H1 (cell line): Measurements from ENCODE around the gene INCENP. TPM values are rescaled to one million over a fixed set of nuclear protein-coding genes. Genes with fewer than 3 reads are reported as not detected.

Experiments used
- CTCF ChIA-PET: fragments of 300-600 bp; sonication (Branson Sonifier 250); formaldehyde crosslinking; loops from one replicate; lab custom pipeline; 2021; ENCODE audit not compliant: partially characterized antibody; lab: Charles Lee
- POLR2A ChIA-PET: fragments of 300-600 bp; sonication (Branson Sonifier 250); formaldehyde crosslinking; loops from one replicate; lab custom pipeline; 2021; ENCODE audit warnings: inconsistent platforms; ENCODE audit not compliant: partially characterized antibody; lab: Charles Lee
- DNase-seq, 2 experiments: peaks; one replicate each; pipeline versions ENCODE4 v3.0.0 to v3.0.0-alpha.2; 2010 to 2022; ENCODE audit warnings: low spot score in 2 of 2, low read depth in 1 of 2, mixed read lengths in 1 of 2
- FAIRE-seq: peaks from 2 replicates; lab custom pipeline; 2011; peaks lifted over from hg19 to GRCh38; lab: Jason Lieb, UNC
- H2AFZ ChIP-seq: 2 replicates; pipeline ENCODE4 v1.8.1; 2012; ENCODE audit warnings: low read length, inconsistent platforms
- H2AK5ac ChIP-seq: 2 replicates; pipeline ENCODE4 v1.6.1; 2013; ENCODE audit warnings: low read depth, low read length
- H2BK120ac ChIP-seq: replicated peaks from 2 replicates; pipeline ENCODE3; 2013; ENCODE audit warnings: low read depth, low read length, inconsistent platforms
- H2BK12ac ChIP-seq: 2 replicates; pipeline ENCODE4 v1.6.1; 2013; ENCODE audit warnings: low read depth, low read length
- H2BK15ac ChIP-seq: 2 replicates; pipeline ENCODE4 v1.6.1; 2013; ENCODE audit warnings: low read length
- H2BK20ac ChIP-seq: 2 replicates; pipeline ENCODE4 v1.6.1; 2013; ENCODE audit warnings: low read length
- H2BK5ac ChIP-seq: 2 replicates; pipeline ENCODE4 v1.6.1; 2013; ENCODE audit warnings: low read depth, low read length
- H3K14ac ChIP-seq: 2 replicates; pipeline ENCODE4 v1.6.1; 2013; ENCODE audit warnings: inconsistent platforms; ENCODE audit not compliant: insufficient read length
- H3K18ac ChIP-seq: 2 replicates; pipeline ENCODE4 v1.6.1; 2013; ENCODE audit warnings: low read length; ENCODE audit errors: extremely low read depth
- H3K23ac ChIP-seq: 2 replicates; pipeline ENCODE4 v1.6.1; 2013; ENCODE audit warnings: inconsistent platforms; ENCODE audit not compliant: insufficient read length
- H3K23me2 ChIP-seq: 2 replicates; pipeline ENCODE4 v1.6.1; 2013; ENCODE audit warnings: low read depth, low read length
- H3K27ac ChIP-seq: 2 replicates; pipeline ENCODE4 v1.6.1; 2011; ENCODE audit warnings: low read depth, low read length, inconsistent platforms
- H3K27me3 ChIP-seq, 4 experiments: replicated peaks in 1 of 4; 1 replicate in 1 of 4; 2 replicates in 3 of 4; pipeline versions ENCODE4 v1.6.1 to v1.8.1; 2011 to 2013; ENCODE audit warnings: low read length in 3 of 4, mild to moderate bottlenecking in 3 of 4, inconsistent platforms in 2 of 4, mixed read lengths in 2 of 4, moderate library complexity in 1 of 4; ENCODE audit not compliant: control insufficient read depth in 3 of 4, insufficient read depth in 3 of 4; ENCODE audit errors: extremely low read depth in 1 of 4
- H3K36me3 ChIP-seq, 4 experiments: 2 replicates each; pipeline versions ENCODE4 v1.6.1 to v1.8.1; 2011 to 2013; ENCODE audit warnings: mild to moderate bottlenecking in 4 of 4, low read length in 3 of 4, moderate library complexity in 2 of 4, control low read depth in 1 of 4, inconsistent platforms in 1 of 4; ENCODE audit not compliant: insufficient read depth in 4 of 4, control insufficient read depth in 2 of 4
- H3K4ac ChIP-seq: replicated peaks from 2 replicates; pipeline ENCODE3; 2013; ENCODE audit warnings: low read length, low read depth, mixed read lengths, inconsistent platforms; ENCODE audit not compliant: insufficient read length
- H3K4me1 ChIP-seq, 4 experiments: replicated peaks in 1 of 4; 1 replicate in 1 of 4; 2 replicates in 3 of 4; pipeline versions ENCODE4 v1.6.1 to v1.8.1; 2011 to 2013; ENCODE audit warnings: low read length in 3 of 4, inconsistent platforms in 2 of 4, mixed read lengths in 1 of 4; ENCODE audit not compliant: insufficient read depth in 4 of 4, control insufficient read depth in 3 of 4
- H3K4me2 ChIP-seq, 2 experiments: 2 replicates each; pipeline versions ENCODE4 v1.6.1 to v1.8.1; 2011 to 2013; ENCODE audit warnings: low read depth in 2 of 2, low read length in 2 of 2, control low read depth in 1 of 2, inconsistent platforms in 1 of 2, mild to moderate bottlenecking in 1 of 2; ENCODE audit not compliant: insufficient read depth in 1 of 2
- H3K4me3 ChIP-seq, 4 experiments: fragments of 200-600, 300-600 bp in 1 of 4; sonication (generic), shearing (Covaris generic), sonication (Bioruptor Twin) in 1 of 4; 2 replicates each; pipeline versions ENCODE4 v1.5.1 to v1.8.1; 2011 to 2016; ENCODE audit warnings: low read length in 4 of 4, low read depth in 3 of 4, control low read depth in 2 of 4, inconsistent platforms in 2 of 4, mild to moderate bottlenecking in 2 of 4, mixed read lengths in 1 of 4, moderate library complexity in 1 of 4; ENCODE audit not compliant: insufficient read depth in 2 of 4; ENCODE audit errors: extremely low read depth in 1 of 4
- H3K56ac ChIP-seq: replicated peaks from 2 replicates; pipeline ENCODE3; 2013; ENCODE audit warnings: low read depth, mild to moderate bottlenecking, mixed read lengths, low read length, inconsistent platforms; ENCODE audit not compliant: insufficient read length
- H3K79me1 ChIP-seq: 2 replicates; pipeline ENCODE4 v1.6.1; 2013; ENCODE audit warnings: low read depth, low read length, control low read depth
- H3K79me2 ChIP-seq, 2 experiments: 2 replicates each; pipeline versions ENCODE4 v1.6.1 to v1.8.1; 2012 to 2013; ENCODE audit warnings: low read length in 2 of 2, mild to moderate bottlenecking in 2 of 2, inconsistent platforms in 1 of 2; ENCODE audit not compliant: insufficient read depth in 2 of 2, control insufficient read depth in 1 of 2
- H3K9ac ChIP-seq, 4 experiments: replicated peaks in 1 of 4; 1 replicate in 1 of 4; 2 replicates in 3 of 4; pipeline versions ENCODE4 v1.6.1 to v1.8.1; 2011 to 2013; ENCODE audit warnings: low read depth in 3 of 4, low read length in 3 of 4, control low read depth in 2 of 4, mild to moderate bottlenecking in 2 of 4, moderate library complexity in 2 of 4, inconsistent platforms in 1 of 4; ENCODE audit errors: extremely low read depth in 1 of 4
- H3K9me3 ChIP-seq, 2 experiments: 2 replicates each; pipeline versions ENCODE4 v1.6.1 to v1.8.1; 2012 to 2013; ENCODE audit warnings: mild to moderate bottlenecking in 2 of 2, moderate library complexity in 2 of 2, control low read depth in 1 of 2, inconsistent platforms in 1 of 2, low read depth in 1 of 2, low read length in 1 of 2, mixed read lengths in 1 of 2; ENCODE audit not compliant: insufficient read depth in 2 of 2
- H4K20me1 ChIP-seq, 2 experiments: replicated peaks in 1 of 2; 2 replicates each; pipeline versions ENCODE3 to v1.8.1; 2011 to 2013; ENCODE audit warnings: inconsistent platforms in 2 of 2, low read length in 2 of 2, mild to moderate bottlenecking in 1 of 2; ENCODE audit not compliant: insufficient read depth in 2 of 2, control insufficient read depth in 1 of 2
- H4K5ac ChIP-seq: 2 replicates; pipeline ENCODE4 v1.6.1; 2013; ENCODE audit warnings: low read length, low read depth, mixed read lengths, inconsistent platforms; ENCODE audit not compliant: insufficient read length
- H4K8ac ChIP-seq: 2 replicates; pipeline ENCODE4 v1.8.0; 2013; ENCODE audit warnings: mild to moderate bottlenecking, moderate library complexity, low read length, inconsistent platforms; ENCODE audit not compliant: insufficient read depth; ENCODE audit errors: extremely low read depth
- H4K91ac ChIP-seq: replicated peaks from 2 replicates; pipeline ENCODE3; 2013; ENCODE audit warnings: low read length, mixed read lengths, inconsistent platforms; ENCODE audit not compliant: insufficient read length
- BACH1 ChIP-seq: IDR thresholded peaks from 2 replicates; pipeline ENCODE4 v1.6.1; 2012; ENCODE audit warnings: low read length, improper control_type of control experiment
- HDAC2 ChIP-seq, 2 experiments: fragments of 300-600 bp in 1 of 2; sonication (generic) in 1 of 2; IDR thresholded peaks; 2 replicates each; pipeline ENCODE4 v1.6.1; 2011 to 2012; ENCODE audit warnings: low read depth in 2 of 2, low read length in 2 of 2, mild to moderate bottlenecking in 2 of 2, moderate library complexity in 2 of 2, borderline replicate concordance in 1 of 2, inconsistent platforms in 1 of 2
- KDM4A ChIP-seq: IDR thresholded peaks from one replicate; pipeline ENCODE4 v1.7.1; 2012; ENCODE audit warnings: low read depth, mild to moderate bottlenecking, moderate library complexity, low read length, inconsistent platforms; ENCODE audit not compliant: severe bottlenecking
- RAD21 ChIP-seq, 2 experiments: IDR thresholded peaks in 1 of 2; conservative IDR thresholded peaks in 1 of 2; 2 replicates each; pipeline ENCODE4 v1.6.1; 2011; ENCODE audit warnings: low read depth in 2 of 2, low read length in 2 of 2, improper control_type of control experiment in 1 of 2, inconsistent platforms in 1 of 2, mild to moderate bottlenecking in 1 of 2, moderate library complexity in 1 of 2
- SIN3A ChIP-seq, 2 experiments: IDR thresholded peaks in 1 of 2; conservative IDR thresholded peaks in 1 of 2; 2 replicates each; pipeline ENCODE4 v1.6.1; 2011 to 2012; ENCODE audit warnings: low read length in 2 of 2, improper control_type of control experiment in 1 of 2, low read depth in 1 of 2, mild to moderate bottlenecking in 1 of 2
- TEAD4 ChIP-seq: IDR thresholded peaks from 2 replicates; pipeline ENCODE4 v1.6.1; 2012; ENCODE audit warnings: low read depth, low read length, inconsistent platforms, mixed read lengths
- ZNF274 ChIP-seq: IDR thresholded peaks from 2 replicates; pipeline ENCODE4 v1.7.0; 2012; ENCODE audit warnings: low read length, borderline replicate concordance; ENCODE audit errors: extremely low read depth
- WGBS, 2 experiments: shearing (Covaris generic) in 1 of 2; methylation state at CpG; one replicate each; pipeline versions ENCODE4 v1.1.6 to v1.1.7; 2013 to 2015; ENCODE audit warnings: low lambda C conversion rate in 2 of 2, mixed read lengths in 2 of 2, inconsistent platforms in 1 of 2, low coverage in 1 of 2, missing lambda C conversion rate in 1 of 2; ENCODE audit not compliant: insufficient replicate concordance in 2 of 2, insufficient coverage in 1 of 2, insufficient read length in 1 of 2; ENCODE audit errors: extremely low coverage in 1 of 2, missing lambda C conversion rate in 1 of 2; 5-methylcytosine and 5-hydroxymethylcytosine counted together
- polyA plus RNA-seq, 7 experiments: library from polyadenylated mRNA; depleted of rRNA in 3 of 7; stranded (reverse) in 5 of 7; unstranded in 2 of 7; fragments of >200 nt in 5 of 7; fragments of 200-250 nt in 2 of 7; gene quantifications; 1 replicate in 5 of 7; 2 replicates in 1 of 7; 4 replicates in 1 of 7; pipeline versions ENCODE4 v1.2.1 to v1.2.3, GENCODE V29; 2011 to 2013; ENCODE audit warnings: missing spikeins in 2 of 7, mixed read lengths in 2 of 7
- total RNA-seq: library from RNA; stranded (reverse); fragmentation: NEBNext Ultra II Directional; extraction: Animal tissue kit (Norgen Biotek cat#: 25700); gene quantifications from 2 replicates; pipeline ENCODE4 v1.2.1, GENCODE V29; 2021

INCENP gene
- total and polyA plus RNA-seq, 2 of the 8 experiments (the other 6 are each of a cell fraction or from before 2014, with no cell fraction given), result 25.4 to 132 TPM

- no peak overlapping the region for H2BK12ac ChIP-seq
- no peak overlapping the region for H3K14ac ChIP-seq
- no peaks in the 10 kb centered on the region for H3K23me2 ChIP-seq
- H4K91ac ChIP-seq, result no peak overlapping the region
- no peaks in the 10 kb centered on the region for H3K79me1 ChIP-seq
- H3K4ac ChIP-seq, result no peak overlapping the region
- H3K27me3 ChIP-seq, result no peaks in the 10 kb centered on the region
- no peak overlapping the region for H2BK120ac ChIP-seq
- DNase-seq (peak in 1 of 2 experiments; percentile 65), FAIRE-seq (no peak)
- H3K56ac ChIP-seq, result no peak overlapping the region
- 0 out of 2 replicates have a peak overlapping the region, but pooled peaks have one; percentile 48 for H2BK20ac ChIP-seq
- H3K9ac ChIP-seq, result no peak overlapping the region
- H3K36me3 ChIP-seq, result no peaks in the 10 kb centered on the region
- H3K4me1 ChIP-seq, result peaks cover 0 to 4% (median 3%) of the 10 kb centered on the region in 4 experiments; a peak in 2 of 7 replicates
- no peaks in the 10 kb centered on the region for H3K79me2 ChIP-seq
- no peak overlapping the region for H3K18ac ChIP-seq
- no peaks in the 10 kb centered on the region for H3K9me3 ChIP-seq
- no peak overlapping the region for H3K4me2 ChIP-seq
- H3K23ac ChIP-seq, result no peak overlapping the region
- H2AFZ ChIP-seq, result no peak overlapping the region
- H3K4me3 ChIP-seq, result no peak overlapping the region
- H2AK5ac ChIP-seq, result no peak overlapping the region
- no peak overlapping the region for H4K5ac ChIP-seq
- H2BK5ac ChIP-seq, result no peak overlapping the region
- ChIA-PET CTCF (interaction anchor here (0.6 to 1.4 kb wide), 8 partner anchors 9 to 198 kb away, joined by 3 to 5 read pairs (median 4); no protein-coding TSS in a partner anchor), POLR2A (no interaction called here)
- no peak overlapping the region for H3K27ac ChIP-seq
- WGBS, 2 experiments, result 89% methylated on average over 4 of the region's 4 CpGs; no CpG with 5 or more reads in 1 of the 2 experiments
- H2BK15ac ChIP-seq, result no peak overlapping the region
- no peak for TF ChIP-seq ZNF274
- no peak for TF ChIP-seq RAD21 (IDR thresholded peaks at IDR 0.05 in 1 of 2, conservative IDR thresholded peaks at IDR 0.05 in 1 of 2; ENCODE audit: low read depth in 2 of 2, low read length in 2 of 2)
- TF ChIP-seq BACH1, result no peak
- TF ChIP-seq SIN3A (conservative IDR thresholded peaks at IDR 0.05 in 1 of 2, IDR thresholded peaks at IDR 0.05 in 1 of 2; ENCODE audit: low read depth in 1 of 2, low read length in 2 of 2), result 0 out of 4 replicates have a peak, but pooled peaks of 1 of the 2 experiments have one; percentile 31
- TF ChIP-seq TEAD4, result peak; percentile 97
- TF ChIP-seq HDAC2 (IDR thresholded peaks at IDR 0.05; ENCODE audit: borderline replicate concordance in 1 of 2, low read depth in 2 of 2, low read length in 2 of 2), result no peak
- no peak for TF ChIP-seq KDM4A
- TF ChIP-seq, all 59 proteins: peak for 2
- Histone ChIP-seq H4K20me1 (no peaks in the 10 kb centered on the region), H4K8ac (no peak overlapping the region)
Observed at GRCh38 chr11:62193952-62194351, 70.1 kb downstream of the INCENP start.
